Ovary (tissue), 3 donors: ENCODE results near the gene LRRC4.

ENCODE experiments used
- CTCF ChIP-seq, 3 donors: fragments of 450-650 bp in 2 of 3; fragments of 200-600 bp in 1 of 3; IDR thresholded peaks; one replicate each; pipeline versions ENCODE4 v1.5.1 to v1.8.0; 2016 to 2022; ENCODE audit warnings: antibody characterized with exemption in 3 of 3, mild to moderate bottlenecking in 1 of 3
- EP300 ChIP-seq: sonication (generic); formaldehyde crosslinking; IDR thresholded peaks from one replicate; pipeline ENCODE4 v1.6.1; 2017; ENCODE audit warnings: antibody characterized with exemption
- donor health status: DM: no; HTN: no; CAD: no.

GRCh38 chr7:128000854-128001265, 30.4 kb downstream of the LRRC4 start:
- TF ChIP-seq CTCF (IDR thresholded peaks at IDR 0.05), result no peak
- no peak for TF ChIP-seq EP300
